NT2/D1 (cell line): ENCODE measurements around the gene SPNS1.

ENCODE experiments used
- DNase-seq: peaks from one replicate; pipeline ENCODE4 v3.0.0-alpha.2; 2011; ENCODE audit warnings: low read depth, low spot score
- H3K27me3 ChIP-seq: 2 replicates; pipeline ENCODE4 v1.6.0; 2011; ENCODE audit warnings: mild to moderate bottlenecking; ENCODE audit not compliant: insufficient read length, insufficient read depth
- H3K36me3 ChIP-seq: 2 replicates; pipeline ENCODE4 v1.6.1; 2011; ENCODE audit warnings: mild to moderate bottlenecking, low read length, mixed read lengths; ENCODE audit not compliant: insufficient read depth, insufficient read length
- H3K4me1 ChIP-seq: 2 replicates; pipeline ENCODE4 v1.5.1; 2011; ENCODE audit not compliant: insufficient read depth, insufficient read length
- H3K4me3 ChIP-seq: 2 replicates; pipeline ENCODE4 v1.5.1; 2011; ENCODE audit warnings: low read depth; ENCODE audit not compliant: insufficient read length
- H3K9ac ChIP-seq: 2 replicates; pipeline ENCODE4 v1.6.0; 2011; ENCODE audit warnings: low read depth; ENCODE audit not compliant: insufficient read length
- H3K9me3 ChIP-seq: 2 replicates; pipeline ENCODE4 v1.5.1; 2011; ENCODE audit warnings: mild to moderate bottlenecking, low read length; ENCODE audit not compliant: insufficient read depth
- SUZ12 ChIP-seq: IDR thresholded peaks from 2 replicates; pipeline ENCODE4 v1.6.1; 2011; ENCODE audit not compliant: insufficient read length, insufficient read depth; ENCODE audit errors: extremely low read depth
- YY1 ChIP-seq: IDR thresholded peaks from 2 replicates; pipeline ENCODE4 v1.6.1; 2011; ENCODE audit not compliant: insufficient read length, insufficient read depth
- ZNF274 ChIP-seq: IDR thresholded peaks from 2 replicates; pipeline ENCODE4 v1.6.1; 2011; ENCODE audit warnings: mild to moderate bottlenecking, low read depth, low read length

SPNS1 gene

DNA sequence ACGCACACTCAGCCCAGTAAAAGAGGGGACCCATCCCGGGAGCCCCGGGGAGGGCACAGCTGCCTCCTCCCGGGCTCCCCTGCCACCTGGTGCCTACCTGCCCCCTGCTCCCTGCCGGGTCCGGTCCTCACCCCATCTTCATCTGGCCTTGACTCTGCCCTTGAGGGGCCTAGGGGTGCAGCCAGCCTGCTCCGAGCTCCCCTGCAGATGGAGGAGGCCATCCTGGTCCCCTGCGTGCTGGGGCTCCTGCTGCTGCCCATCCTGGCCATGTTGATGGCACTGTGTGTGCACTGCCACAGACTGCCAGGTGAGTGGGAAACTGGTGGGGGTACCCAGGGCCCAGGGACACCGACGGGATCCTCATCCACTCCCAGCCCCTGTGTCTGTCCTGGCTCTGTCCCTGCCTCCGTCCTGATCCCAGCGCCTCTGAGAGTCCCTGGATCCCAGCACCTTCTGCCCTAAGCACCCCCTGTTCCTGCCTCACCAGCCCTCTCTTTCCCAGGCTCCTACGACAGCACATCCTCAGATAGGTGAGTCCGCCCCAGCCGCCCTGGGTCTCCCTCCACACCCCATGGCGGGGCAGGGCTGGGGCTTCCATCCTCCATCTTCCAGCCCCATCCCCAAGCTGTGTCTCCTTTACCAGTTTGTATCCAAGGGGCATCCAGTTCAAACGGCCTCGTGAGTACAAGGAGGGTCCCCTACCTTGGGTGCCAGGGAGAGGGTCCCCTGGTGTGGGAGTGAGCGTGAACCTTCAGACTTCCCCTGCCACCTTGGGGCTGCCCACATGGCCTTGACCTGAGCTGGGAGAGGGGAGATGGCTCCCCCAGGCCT lies 10.8 kb downstream of the SPNS1 start:
- H3K9ac ChIP-seq = no peak overlapping the region
- H3K4me1 ChIP-seq = no peaks in the 10 kb centered on the region
- peaks cover 78% of the 10 kb centered on the region for H3K36me3 ChIP-seq
- no peak for TF ChIP-seq SUZ12
- TF ChIP-seq ZNF274 = no peak
- TF ChIP-seq YY1 = no peak
- DNase-seq = no peak
- H3K27me3 ChIP-seq = no peaks in the 10 kb centered on the region
- H3K9me3 ChIP-seq = peaks cover 13% of the 10 kb centered on the region; the same call in 1 of the 2 replicates
- H3K4me3 ChIP-seq = no peak overlapping the region

DNA sequence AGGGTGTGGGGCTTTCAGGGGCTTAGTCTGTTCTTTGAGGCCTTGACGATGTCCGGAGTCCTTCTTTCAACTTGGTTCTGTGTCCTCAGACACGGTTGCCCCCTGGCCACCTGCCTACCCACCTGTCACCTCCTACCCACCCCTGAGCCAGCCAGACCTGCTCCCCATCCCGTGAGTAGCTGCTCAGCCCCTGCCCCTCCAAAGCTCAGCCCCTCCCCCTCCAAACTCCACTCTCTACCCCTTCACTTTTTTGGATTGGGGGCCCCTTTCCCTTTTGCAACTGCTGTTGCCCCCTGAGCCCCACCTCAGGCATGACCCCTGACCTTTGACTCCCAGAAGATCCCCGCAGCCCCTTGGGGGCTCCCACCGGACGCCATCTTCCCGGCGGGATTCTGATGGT lies 11.5 kb downstream of the SPNS1 start:
- H3K4me3 ChIP-seq = no peak overlapping the region
- H3K36me3 ChIP-seq = peaks cover 78% of the 10 kb centered on the region

DNA sequence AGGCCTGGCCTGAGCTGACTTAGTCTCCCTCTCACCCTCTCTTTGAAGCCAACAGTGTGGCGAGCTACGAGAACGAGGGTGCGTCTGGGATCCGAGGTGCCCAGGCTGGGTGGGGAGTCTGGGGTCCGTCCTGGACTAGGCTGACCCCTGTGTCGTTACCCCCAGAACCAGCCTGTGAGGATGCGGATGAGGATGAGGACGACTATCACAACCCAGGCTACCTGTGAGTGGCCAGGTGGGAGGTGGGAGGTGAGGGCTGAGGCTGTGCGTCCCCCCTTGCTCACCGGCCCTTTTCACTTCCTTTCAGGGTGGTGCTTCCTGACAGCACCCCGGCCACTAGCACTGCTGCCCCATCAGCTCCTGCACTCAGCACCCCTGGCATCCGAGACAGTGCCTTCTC lies 11.9 kb downstream of the SPNS1 start:
- H3K36me3 ChIP-seq = peaks cover 76% of the 10 kb centered on the region
- peaks cover 8% of the 10 kb centered on the region; the same call in 1 of the 2 replicates for H3K9me3 ChIP-seq
- H3K4me3 ChIP-seq = no peak overlapping the region
- DNase-seq = no peak
- H3K4me1 ChIP-seq = no peaks in the 10 kb centered on the region
- TF ChIP-seq SUZ12 = no peak
- no peak for TF ChIP-seq YY1
- no peak for TF ChIP-seq ZNF274
- H3K9ac ChIP-seq = no peak overlapping the region
- no peaks in the 10 kb centered on the region for H3K27me3 ChIP-seq

More for the DNA sequence above, 11.5 kb downstream of the SPNS1 start:
- Histone ChIP-seq H3K9ac (no peak overlapping the region), H3K4me1 (no peaks in the 10 kb centered on the region), H3K27me3 (no peaks in the 10 kb centered on the region), H3K9me3 (peaks cover 13% of the 10 kb centered on the region; the same call in 1 of the 2 replicates)
- no peak for DNase-seq
- TF ChIP-seq YY1 (no peak), ZNF274 (no peak), SUZ12 (no peak)

DNA sequence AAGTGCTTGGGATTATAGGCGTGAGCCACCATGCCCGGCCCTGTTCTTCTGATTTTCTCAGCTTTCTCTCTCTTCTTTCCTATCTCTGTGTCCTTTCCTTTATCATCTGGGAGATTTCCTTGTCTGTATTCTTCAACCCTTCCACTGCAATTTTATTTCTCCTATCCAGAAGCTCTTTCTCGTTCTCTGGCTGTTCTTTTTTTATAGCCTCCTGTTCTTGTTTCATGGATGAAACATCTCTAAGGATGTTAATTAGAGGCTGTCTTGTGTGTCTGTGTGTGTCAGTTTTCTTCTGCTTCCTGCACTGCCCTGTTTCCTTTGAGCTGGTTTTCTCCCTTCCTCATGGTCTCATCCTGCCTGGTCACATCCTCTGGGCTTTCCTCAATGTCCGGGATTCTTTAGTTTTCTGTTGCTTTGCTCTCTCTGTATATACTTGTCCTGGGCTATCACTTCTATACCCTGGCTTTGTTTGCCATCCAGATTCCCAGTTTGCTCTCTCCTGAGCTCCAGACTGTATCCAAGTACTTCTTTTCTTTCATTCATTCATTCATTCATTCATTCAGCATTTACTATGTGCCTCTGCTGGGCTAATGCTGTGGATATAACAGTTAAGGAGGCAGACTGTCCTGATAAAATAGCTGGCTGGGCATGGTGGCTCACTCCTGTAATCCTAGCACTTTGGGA lies 12.7 kb downstream of the SPNS1 start:
- Histone ChIP-seq H3K36me3 (peaks cover 69% of the 10 kb centered on the region), H3K4me1 (no peaks in the 10 kb centered on the region), H3K4me3 (no peak overlapping the region), H3K9ac (no peak overlapping the region), H3K9me3 (0 out of 2 replicates have a peak, but pooled peaks cover under 1% of the 10 kb centered on the region), H3K27me3 (no peaks in the 10 kb centered on the region)
- no peak for TF ChIP-seq SUZ12
- TF ChIP-seq ZNF274 = no peak
- no peak for TF ChIP-seq YY1
- no peak for DNase-seq

DNA sequence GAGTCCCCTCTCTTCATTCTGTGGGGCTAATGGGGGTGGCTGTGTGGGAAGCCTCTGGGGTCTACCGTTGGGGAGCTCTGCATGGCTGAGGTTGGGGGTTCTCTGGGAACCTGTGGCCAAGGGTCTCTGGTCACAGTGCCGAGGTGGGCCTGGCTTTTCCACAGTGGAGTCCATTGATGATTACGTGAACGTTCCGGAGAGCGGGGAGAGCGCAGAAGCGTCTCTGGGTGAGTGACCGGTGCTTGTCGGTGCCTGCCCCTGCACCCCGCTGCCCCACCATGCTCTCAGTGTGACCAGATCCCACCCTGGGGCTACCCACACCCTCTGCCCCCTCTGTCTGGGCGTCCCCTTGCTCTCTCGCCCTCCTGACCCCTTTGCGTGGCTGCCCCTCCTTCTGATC lies 14.8 kb downstream of the SPNS1 start:
- Histone ChIP-seq H3K27me3 (no peaks in the 10 kb centered on the region), H3K36me3 (peaks cover 49% of the 10 kb centered on the region), H3K9me3 (no peaks in the 10 kb centered on the region), H3K4me1 (no peaks in the 10 kb centered on the region), H3K4me3 (no peak overlapping the region), H3K9ac (no peak overlapping the region)
- TF ChIP-seq YY1 (no peak), SUZ12 (no peak), ZNF274 (no peak)
- no peak for DNase-seq

DNA sequence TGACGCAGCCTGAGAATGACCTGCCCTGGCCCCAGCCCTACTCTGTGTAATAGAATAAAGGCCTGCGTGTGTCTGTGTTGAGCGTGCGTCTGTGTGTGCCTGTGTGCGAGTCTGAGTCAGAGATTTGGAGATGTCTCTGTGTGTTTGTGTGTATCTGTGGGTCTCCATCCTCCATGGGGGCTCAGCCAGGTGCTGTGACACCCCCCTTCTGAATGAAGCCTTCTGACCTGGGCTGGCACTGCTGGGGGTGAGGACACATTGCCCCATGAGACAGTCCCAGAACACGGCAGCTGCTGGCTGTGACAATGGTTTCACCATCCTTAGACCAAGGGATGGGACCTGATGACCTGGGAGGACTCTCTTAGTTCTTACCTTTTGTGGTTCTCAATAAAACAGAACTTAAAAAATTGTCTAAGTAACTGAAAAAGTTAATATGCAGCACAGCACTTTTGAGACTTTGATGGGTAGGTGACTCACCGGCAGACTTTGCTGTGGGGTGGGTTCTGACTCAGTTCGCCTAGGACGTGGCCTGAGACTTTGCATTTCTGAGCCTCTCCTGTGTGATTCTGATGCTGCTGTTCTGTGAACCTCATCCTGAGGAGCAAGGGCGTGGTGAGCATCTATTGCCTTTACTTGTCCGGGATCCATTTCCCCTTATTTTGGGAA lies 15.9 kb downstream of the SPNS1 start:
- Histone ChIP-seq H3K9ac (no peak overlapping the region), H3K36me3 (peaks cover 44% of the 10 kb centered on the region), H3K27me3 (no peaks in the 10 kb centered on the region), H3K4me3 (no peak overlapping the region), H3K9me3 (no peaks in the 10 kb centered on the region), H3K4me1 (no peaks in the 10 kb centered on the region)
- DNase-seq = no peak
- TF ChIP-seq YY1 (no peak), SUZ12 (no peak), ZNF274 (no peak)

DNA sequence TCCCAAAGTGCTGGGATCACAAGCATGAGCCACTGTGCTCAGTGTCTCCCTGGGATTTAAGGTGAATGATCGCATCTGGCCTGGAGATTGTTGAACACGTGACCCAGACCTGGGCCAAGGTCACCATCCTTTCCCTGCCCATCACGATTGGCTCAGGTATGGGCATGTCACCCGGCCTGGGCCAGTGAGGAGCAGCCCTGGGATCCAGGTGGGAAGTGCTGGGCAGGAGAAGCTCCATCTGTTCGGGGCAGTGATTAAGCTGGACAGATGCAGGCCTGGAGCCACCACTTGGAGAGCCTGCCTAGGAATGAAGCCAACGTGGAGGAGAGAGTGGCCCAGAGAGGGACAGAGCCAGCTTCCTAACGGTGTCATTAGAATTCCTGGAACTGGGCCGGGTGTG lies 17.1 kb downstream of the SPNS1 start:
- H3K9me3 ChIP-seq = no peaks in the 10 kb centered on the region
- no peak overlapping the region for H3K4me3 ChIP-seq
- no peaks in the 10 kb centered on the region for H3K27me3 ChIP-seq

More for the DNA sequence above, 17.1 kb downstream of the SPNS1 start:
- no peak for TF ChIP-seq YY1
- no peak for TF ChIP-seq SUZ12
- no peak for TF ChIP-seq ZNF274
- H3K36me3 ChIP-seq = peaks cover 32% of the 10 kb centered on the region
- DNase-seq = no peak
- H3K9ac ChIP-seq = no peak overlapping the region
- no peaks in the 10 kb centered on the region for H3K4me1 ChIP-seq
